ENCODE measurements around the gene CPVL. TPM values are rescaled to one million over a fixed set of nuclear protein-coding genes. Genes with fewer than 3 reads are reported as not detected.

CPVL gene
- total and polyA plus RNA-seq, 2 of the 4 experiments (the other 2 are of a cell fraction), result not detected

DNA sequence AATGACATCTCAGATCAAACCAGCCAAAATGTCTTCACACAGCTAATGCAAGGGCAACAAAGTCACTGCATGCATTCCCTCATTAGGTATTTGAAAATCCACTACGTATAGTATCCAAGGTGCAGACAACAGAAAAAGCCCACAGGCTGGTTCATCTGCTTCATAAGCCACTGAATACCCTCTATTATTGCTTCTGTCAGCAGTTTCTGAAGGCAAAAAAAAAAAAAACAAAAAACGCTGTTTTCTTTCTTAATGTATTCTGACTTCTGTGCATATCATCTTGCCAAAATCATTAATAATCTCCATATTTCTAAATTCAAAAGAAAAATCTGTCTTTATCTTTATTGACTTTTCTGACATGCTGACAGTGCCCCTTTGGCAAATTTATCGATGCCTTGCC lies 13.4 kb downstream of the CPVL start:
- Histone ChIP-seq H3K27ac (ENCODE audit: insufficient read depth, low read length) (no peak overlapping the region), H3K4me2 (ENCODE audit: low read depth, low read length) (no peak overlapping the region), H3K9me3 (ENCODE audit: control insufficient read depth, insufficient read depth, low read length) (no peaks in the 10 kb centered on the region), H3K18ac (ENCODE audit: low read depth, low read length) (no peak overlapping the region), H3K56ac (ENCODE audit: extremely low read depth, insufficient read depth, low read length) (no peak overlapping the region), H3K9ac (ENCODE audit: low read depth, low read length) (no peak overlapping the region), H3K14ac (replicated peaks; ENCODE audit: low read depth, low read length) (no peak overlapping the region), H3K36me3 (ENCODE audit: control insufficient read depth, insufficient read depth, low read length) (no peaks in the 10 kb centered on the region), H3K27me3 (ENCODE audit: control insufficient read depth, insufficient read depth, low read length) (no peaks in the 10 kb centered on the region), H3K9me1 (ENCODE audit: insufficient read depth, low read length) (no peaks in the 10 kb centered on the region), H2AFZ (replicated peaks; ENCODE audit: low read length, poor library complexity) (no peak overlapping the region), H4K8ac (ENCODE audit: low read depth in 2 of 2, low read length in 2 of 2) (no peak overlapping the region), H3K23ac (ENCODE audit: low read depth, low read length) (no peak overlapping the region), H3K4me1 (ENCODE audit: control insufficient read depth, insufficient read depth, low read length) (no peaks in the 10 kb centered on the region), H4K91ac (ENCODE audit: insufficient read depth, low read depth, low read length) (no peak overlapping the region), H2BK20ac (ENCODE audit: low read depth, low read length) (no peak overlapping the region), H4K20me1 (ENCODE audit: insufficient read depth, low read length) (no peaks in the 10 kb centered on the region), H4K5ac (ENCODE audit: low read depth, low read length) (no peak overlapping the region), H3K4me3 (ENCODE audit: insufficient read depth, low read depth, low read length) (no peak overlapping the region), H2AK9ac (replicated peaks; ENCODE audit: low read depth, low read length, poor library complexity) (no peak overlapping the region), H2BK15ac (ENCODE audit: low read depth, low read length) (no peak overlapping the region), H3K79me1 (ENCODE audit: low read depth in 1 of 2, low read length in 2 of 2) (no peaks in the 10 kb centered on the region), H2AK5ac (ENCODE audit: low read depth, low read length) (no peak overlapping the region), H3K4ac (ENCODE audit: low read depth, low read length) (no peak overlapping the region), H2BK5ac (ENCODE audit: low read depth, low read length, poor library complexity, severe bottlenecking) (no peak overlapping the region), H2BK120ac (ENCODE audit: low read depth, low read length) (no peak overlapping the region)
- CTCF ChIA-PET, result no interaction called here
- no peak for ATAC-seq (ENCODE audit: low read depth)
- intact Hi-C loops (cut with micrococcal nuclease) (no loop called here), dilution Hi-C loops (cut with HindIII; ENCODE audit: low sequenced_read_pairs, unreplicated experiment) (no loop called here), in situ Hi-C loops (cut with MboI; ENCODE audit: low sequenced_read_pairs) (no loop called here)
- POLR2A ChIA-PET (ENCODE audit: unreplicated experiment), result no interaction called here
- TF ChIP-seq NFE2L2 (IDR thresholded peaks at IDR 0.05; ENCODE audit: low read depth, low read length), result no peak
- peak; percentile 93 for TF ChIP-seq MAFK (IDR thresholded peaks at IDR 0.05; ENCODE audit: low read depth, low read length)
- BruUV-seq (replicated peaks), result no TSS peak
- DNase-seq, result no peak
- WGBS, 2 experiments (ENCODE audit: extremely low coverage in 2 of 2, insufficient read length in 1 of 2), result 40% methylated on average over 1 of the region's 3 CpGs; no CpG with 5 or more reads in 1 of the 2 experiments

All from IMR-90 (cell line).